Activated CD4-positive, alpha-beta T cell treated with anti-CD3 and anti-CD28 coated beads, Interleukin-10, Interleukin-2, amounts not matched to agents 100 ng/mL and 50 ng/mL, durations not matched to agents 16 hours and 8 hours (primary cell): ENCODE measurements around the gene PTPRG.
A peak's percentile ranks its signal among the peaks of the same experiment; 100 is the strongest.

Source experiments
- DNase-seq: peaks from one replicate; pipeline ENCODE4 v3.0.0-alpha.2; 2020

The PTPRG gene

GRCh38 chr3:62173939-62174515, 612.7 kb downstream of the PTPRG start:
- no peak for DNase-seq

GRCh38 chr3:62175161-62175560, 613.8 kb downstream of the PTPRG start:
- DNase-seq = no peak

GRCh38 chr3:62178032-62178431, 616.7 kb downstream of the PTPRG start:
- DNase-seq = no peak

GRCh38 chr3:62178739-62179600, 617.6 kb downstream of the PTPRG start:
- DNase-seq = no peak

- DNase-seq = no peak
These were observed 619.1 kb downstream of the PTPRG start for GRCh38 chr3:62180514-62180913.

- DNase-seq = no peak
These were observed 621.7 kb downstream of the PTPRG start for GRCh38 chr3:62183087-62183486.

- DNase-seq = no peak
These were observed 622.6 kb downstream of the PTPRG start for GRCh38 chr3:62183969-62184368.

- DNase-seq = no peak
These were observed 623.2 kb downstream of the PTPRG start for GRCh38 chr3:62184559-62184958.

GRCh38 chr3:62187022-62187431, 625.7 kb downstream of the PTPRG start:
- peak; percentile 7 for DNase-seq

GRCh38 chr3:62188681-62189375, 627.5 kb downstream of the PTPRG start:
- DNase-seq = peak; percentile 67

- no peak for DNase-seq
These were observed 628.0 kb downstream of the PTPRG start for GRCh38 chr3:62189376-62189698.

GRCh38 chr3:62192891-62193290, 631.5 kb downstream of the PTPRG start:
- no peak for DNase-seq

- DNase-seq = no peak
These were observed 632.4 kb downstream of the PTPRG start for GRCh38 chr3:62193586-62194345.

GRCh38 chr3:62197350-62198012, 636.1 kb downstream of the PTPRG start:
- DNase-seq = no peak

- no peak for DNase-seq
These were observed 637.8 kb downstream of the PTPRG start for GRCh38 chr3:62199126-62199525.

- DNase-seq = peak; percentile 18
These were observed 640.2 kb downstream of the PTPRG start for GRCh38 chr3:62201438-62202035.

GRCh38 chr3:62203152-62203551, 641.8 kb downstream of the PTPRG start:
- no peak for DNase-seq

- DNase-seq = no peak
These were observed 642.2 kb downstream of the PTPRG start for GRCh38 chr3:62203561-62203960.

GRCh38 chr3:62207197-62207596, 645.8 kb downstream of the PTPRG start:
- DNase-seq = no peak

GRCh38 chr3:62208385-62208784, 647.0 kb downstream of the PTPRG start:
- no peak for DNase-seq

- DNase-seq = no peak
These were observed 647.7 kb downstream of the PTPRG start for GRCh38 chr3:62209101-62209500.

GRCh38 chr3:62210011-62210410, 648.6 kb downstream of the PTPRG start:
- DNase-seq = no peak
